HL-60/S4 treated with retinoic acid at 250 ng/mL for 4 days and 3 days (cell line): ENCODE results near the gene MYO1G.
"Not testable (repeated sequence)": the region's sequence is repeated elsewhere in the genome, so short reads cannot be mapped to it uniquely, and the experiment has no call there.

ENCODE experiments used
- in situ Hi-C: fragments of 300-500 bp; cut with MboI; formaldehyde crosslinking; loops from 2 replicates; pipeline ENCODE4 v1.7.0; 2022; ENCODE audit warnings: low sequenced_read_pairs

MYO1G gene

GRCh38 chr7:44945479-44945878, 33.3 kb downstream of the MYO1G start:
- in situ Hi-C loops = no loop called here

GRCh38 chr7:44944821-44945220, 34.0 kb downstream of the MYO1G start:
- in situ Hi-C loops = no loop called here

- in situ Hi-C loops = no loop called here
These were observed 35.2 kb downstream of the MYO1G start for GRCh38 chr7:44943631-44944030.

GRCh38 chr7:44937426-44937825, 41.4 kb downstream of the MYO1G start:
- in situ Hi-C loops = no loop called here

- in situ Hi-C loops = no loop called here
These were observed 42.5 kb downstream of the MYO1G start for GRCh38 chr7:44936322-44936721.

GRCh38 chr7:44935583-44935982, 43.2 kb downstream of the MYO1G start:
- in situ Hi-C loops = no loop called here

- in situ Hi-C loops = no loop called here
These were observed 43.8 kb downstream of the MYO1G start for GRCh38 chr7:44935016-44935415.

GRCh38 chr7:44934510-44934909, 44.3 kb downstream of the MYO1G start:
- in situ Hi-C loops = not testable (repeated sequence)

GRCh38 chr7:44930921-44931320, 47.9 kb downstream of the MYO1G start:
- in situ Hi-C loops = no loop called here

- in situ Hi-C loops = loop anchor here (5.0 kb wide), 1 partner anchor 330 kb away; no protein-coding TSS in a partner anchor
These were observed 56.5 kb downstream of the MYO1G start for GRCh38 chr7:44922351-44922694.

GRCh38 chr7:44921607-44922350, 57.0 kb downstream of the MYO1G start:
- in situ Hi-C loops = loop anchor here (5.0 kb wide), 1 partner anchor 329 kb away; no protein-coding TSS in a partner anchor

- in situ Hi-C loops = loop anchor here (5.0 kb wide), 1 partner anchor 328 kb away; no protein-coding TSS in a partner anchor
These were observed 58.7 kb downstream of the MYO1G start for GRCh38 chr7:44920119-44920518.

- in situ Hi-C loops = no loop called here
These were observed 60.8 kb downstream of the MYO1G start for GRCh38 chr7:44918029-44918428.

- in situ Hi-C loops = no loop called here
These were observed 61.4 kb downstream of the MYO1G start for GRCh38 chr7:44917465-44917864.

- in situ Hi-C loops = no loop called here
These were observed 63.7 kb downstream of the MYO1G start for GRCh38 chr7:44914992-44915607.

GRCh38 chr7:44912775-44913347, 66.0 kb downstream of the MYO1G start:
- in situ Hi-C loops = no loop called here
